Neural crest cell (in vitro differentiated cells): ENCODE data around the gene RSRP1. TPM values are rescaled to one million over a fixed set of nuclear protein-coding genes. Genes with fewer than 3 reads are reported as not detected.
A peak's percentile ranks its signal among the peaks of the same experiment; 100 is the strongest.

Experiments
- DNase-seq: peaks from one replicate; pipeline ENCODE4 v3.0.0; 2021; ENCODE audit warnings: low read depth, mixed read lengths, low spot score
- H3K27ac Mint-ChIP-seq: one replicate; pipeline ENCODE4 v1.8.0; 2021; ENCODE audit warnings: mild to moderate bottlenecking, mixed read lengths; ENCODE audit not compliant: unreplicated experiment
- H3K27me3 Mint-ChIP-seq: 2 replicates; pipeline ENCODE4 v1.8.0; 2021; ENCODE audit warnings: low read depth, mild to moderate bottlenecking, mixed read lengths
- H3K36me3 Mint-ChIP-seq: 2 replicates; pipeline ENCODE4 v1.8.0; 2021; ENCODE audit warnings: low read depth, mild to moderate bottlenecking, mixed read lengths
- H3K4me1 Mint-ChIP-seq: 2 replicates; pipeline ENCODE4 v1.8.0; 2021; ENCODE audit warnings: mixed read lengths
- H3K4me3 Mint-ChIP-seq: one replicate; pipeline ENCODE4 v1.8.0; 2021; ENCODE audit warnings: mild to moderate bottlenecking, mixed read lengths
- H3K9me3 Mint-ChIP-seq: 2 replicates; pipeline ENCODE4 v1.8.0; 2021; ENCODE audit warnings: mixed read lengths
- total RNA-seq: library from RNA; stranded (reverse); gene quantifications from 2 replicates; pipeline ENCODE4 v1.2.1, GENCODE V29; 2021
- TF ChIP-seq, protein P1 (sequence below): fragments of 200-600 bp; sonication (generic); conservative IDR thresholded peaks from 2 replicates; pipeline ENCODE4 v1.5.0; 2021; ENCODE audit warnings: antibody characterized with exemption, mild to moderate bottlenecking

RSRP1 gene
- total RNA-seq, 1 donor from 2014 or later, result 74.2 TPM

DNA sequence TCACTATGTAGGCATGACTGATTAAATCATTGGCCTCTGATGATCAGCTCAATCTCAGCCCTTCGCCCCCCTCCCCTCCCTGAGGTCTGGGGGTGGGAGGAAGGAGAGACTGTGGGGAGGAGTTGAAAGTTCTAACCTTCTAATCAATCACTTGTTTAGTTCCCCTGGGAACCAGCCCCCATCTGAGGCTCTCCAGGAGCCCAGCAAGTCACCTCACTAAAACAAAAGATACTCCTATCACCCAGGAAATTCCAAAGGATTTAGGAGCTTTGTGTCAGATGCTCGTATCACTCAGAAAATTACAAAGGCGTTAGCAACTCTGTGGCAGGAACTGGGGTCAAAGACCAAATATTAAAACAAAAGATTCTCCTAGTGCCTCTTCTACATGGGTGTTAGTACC, 36.5 kb downstream of the RSRP1 start:
- no peaks in the 10 kb centered on the region for H3K36me3 Mint-ChIP-seq
- no peaks in the 10 kb centered on the region for H3K9me3 Mint-ChIP-seq
- DNase-seq, result no peak
- no peak overlapping the region for H3K4me3 Mint-ChIP-seq
- H3K27ac Mint-ChIP-seq, result peak overlapping the region; percentile 19
- H3K27me3 Mint-ChIP-seq, result peaks cover 5% of the 10 kb centered on the region
- H3K4me1 Mint-ChIP-seq, result no peaks in the 10 kb centered on the region
- TF ChIP-seq, protein P1, sequence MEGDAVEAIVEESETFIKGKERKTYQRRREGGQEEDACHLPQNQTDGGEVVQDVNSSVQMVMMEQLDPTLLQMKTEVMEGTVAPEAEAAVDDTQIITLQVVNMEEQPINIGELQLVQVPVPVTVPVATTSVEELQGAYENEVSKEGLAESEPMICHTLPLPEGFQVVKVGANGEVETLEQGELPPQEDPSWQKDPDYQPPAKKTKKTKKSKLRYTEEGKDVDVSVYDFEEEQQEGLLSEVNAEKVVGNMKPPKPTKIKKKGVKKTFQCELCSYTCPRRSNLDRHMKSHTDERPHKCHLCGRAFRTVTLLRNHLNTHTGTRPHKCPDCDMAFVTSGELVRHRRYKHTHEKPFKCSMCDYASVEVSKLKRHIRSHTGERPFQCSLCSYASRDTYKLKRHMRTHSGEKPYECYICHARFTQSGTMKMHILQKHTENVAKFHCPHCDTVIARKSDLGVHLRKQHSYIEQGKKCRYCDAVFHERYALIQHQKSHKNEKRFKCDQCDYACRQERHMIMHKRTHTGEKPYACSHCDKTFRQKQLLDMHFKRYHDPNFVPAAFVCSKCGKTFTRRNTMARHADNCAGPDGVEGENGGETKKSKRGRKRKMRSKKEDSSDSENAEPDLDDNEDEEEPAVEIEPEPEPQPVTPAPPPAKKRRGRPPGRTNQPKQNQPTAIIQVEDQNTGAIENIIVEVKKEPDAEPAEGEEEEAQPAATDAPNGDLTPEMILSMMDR, result no peak

DNA sequence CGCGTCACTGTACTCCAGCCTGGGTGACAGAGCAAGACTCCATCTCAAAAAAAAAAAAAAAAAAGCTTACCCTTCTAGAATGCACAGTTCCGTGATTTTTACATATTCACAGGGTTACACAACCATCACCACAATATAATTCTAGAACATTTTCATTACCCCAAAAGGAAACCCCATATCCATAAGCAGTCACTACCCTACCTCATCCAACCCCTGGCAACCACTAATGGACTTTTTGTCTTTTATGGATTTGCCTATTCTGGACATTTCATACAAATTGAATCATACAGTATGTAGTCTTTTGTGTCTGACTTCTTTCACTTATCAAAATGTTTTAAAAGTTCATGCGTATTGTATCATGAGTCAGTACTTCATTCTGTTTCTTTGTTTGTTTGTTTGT, 37.7 kb downstream of the RSRP1 start:
- no peaks in the 10 kb centered on the region for H3K36me3 Mint-ChIP-seq
- no peaks in the 10 kb centered on the region for H3K4me1 Mint-ChIP-seq
- no peak for DNase-seq
- H3K27me3 Mint-ChIP-seq, result peaks cover 8% of the 10 kb centered on the region
- TF ChIP-seq, protein P1, result no peak
- no peak overlapping the region for H3K27ac Mint-ChIP-seq
- no peak overlapping the region for H3K4me3 Mint-ChIP-seq
- no peaks in the 10 kb centered on the region for H3K9me3 Mint-ChIP-seq

DNA sequence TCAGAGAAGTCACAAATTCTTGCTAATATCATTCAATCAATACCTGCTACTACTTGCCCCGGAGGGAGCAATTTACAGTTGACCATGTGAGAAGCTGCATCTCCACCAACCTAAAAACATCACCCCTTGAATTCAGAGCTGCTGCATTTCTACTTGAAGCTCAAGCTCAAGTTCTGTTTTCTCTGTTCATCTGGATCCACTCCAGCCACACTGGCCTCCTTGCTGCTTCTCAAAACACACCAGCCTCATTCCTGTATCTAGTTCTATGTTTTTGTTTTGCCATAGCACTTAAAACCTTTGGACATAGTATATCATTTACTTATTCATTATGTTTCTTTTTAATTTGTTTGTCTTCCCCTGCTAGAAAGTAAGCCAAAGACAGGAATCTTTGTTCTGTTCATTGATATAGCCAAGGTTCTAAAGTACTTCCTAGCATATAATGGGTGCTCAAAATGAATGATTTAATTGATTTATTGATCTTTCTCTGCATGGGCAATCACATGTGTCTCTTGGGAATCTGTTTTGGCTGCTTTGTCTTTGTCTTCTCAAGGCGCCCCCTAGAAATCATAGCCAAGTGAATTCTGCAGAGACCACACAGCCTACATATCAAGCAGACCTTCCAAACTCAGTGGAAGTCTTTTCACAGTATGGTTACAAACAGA, 38.6 kb downstream of the RSRP1 start:
- no peaks in the 10 kb centered on the region for H3K36me3 Mint-ChIP-seq
- TF ChIP-seq, protein P1, result no peak
- H3K9me3 Mint-ChIP-seq, result no peaks in the 10 kb centered on the region
- no peaks in the 10 kb centered on the region for H3K4me1 Mint-ChIP-seq
- peaks cover 8% of the 10 kb centered on the region for H3K27me3 Mint-ChIP-seq
- no peak overlapping the region for H3K4me3 Mint-ChIP-seq
- no peak for DNase-seq
- H3K27ac Mint-ChIP-seq, result no peak overlapping the region

DNA sequence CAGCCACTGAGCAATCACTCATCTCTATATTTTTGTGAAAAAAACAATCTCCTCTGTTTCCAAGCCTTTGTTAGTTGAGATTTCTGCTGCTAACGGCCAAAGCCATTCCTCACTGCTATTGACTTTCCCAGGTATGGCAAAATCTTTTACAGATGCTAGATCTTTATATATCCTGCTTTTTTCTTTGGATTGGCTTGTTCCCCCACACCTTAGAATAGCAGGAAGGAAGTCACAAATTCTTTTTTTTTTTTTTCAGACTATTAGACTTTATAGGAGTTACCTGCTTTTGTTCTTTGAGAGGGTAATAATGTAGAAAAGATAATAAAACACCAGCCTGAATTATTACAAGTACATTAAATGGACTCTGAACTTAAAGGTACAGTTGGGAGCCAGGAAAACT, 39.2 kb downstream of the RSRP1 start:
- no peak for DNase-seq
- H3K4me1 Mint-ChIP-seq, result no peaks in the 10 kb centered on the region
- H3K27me3 Mint-ChIP-seq, result peaks cover 8% of the 10 kb centered on the region
- no peak overlapping the region for H3K4me3 Mint-ChIP-seq
- TF ChIP-seq, protein P1, result no peak
- no peaks in the 10 kb centered on the region for H3K36me3 Mint-ChIP-seq
- no peaks in the 10 kb centered on the region for H3K9me3 Mint-ChIP-seq
- H3K27ac Mint-ChIP-seq, result no peak overlapping the region

DNA sequence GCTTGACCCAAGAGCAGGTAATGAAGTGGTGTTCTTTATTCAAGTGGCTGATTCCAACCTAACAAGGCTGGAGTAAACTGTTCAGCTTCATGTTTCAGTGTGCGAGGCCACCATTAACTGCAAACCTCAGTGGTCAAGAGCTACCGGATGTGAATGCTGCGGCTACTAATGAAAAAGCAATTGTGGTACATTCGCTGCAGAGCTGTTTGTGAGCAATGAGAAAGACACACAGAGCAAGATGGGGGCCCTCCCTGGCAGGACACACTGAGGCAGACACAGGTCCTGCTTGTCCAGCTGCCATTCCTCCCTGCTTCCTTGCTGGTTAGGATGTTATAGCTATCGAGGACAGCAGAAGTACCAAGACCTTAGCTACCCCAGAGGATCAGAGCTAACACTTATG, 41.1 kb downstream of the RSRP1 start:
- no peaks in the 10 kb centered on the region for H3K4me1 Mint-ChIP-seq

More for the DNA sequence above, 41.1 kb downstream of the RSRP1 start:
- TF ChIP-seq, protein P1, result no peak
- Mint-ChIP-seq H3K9me3 (no peaks in the 10 kb centered on the region), H3K27ac (no peak overlapping the region), H3K4me3 (no peak overlapping the region), H3K27me3 (peaks cover 8% of the 10 kb centered on the region), H3K36me3 (no peaks in the 10 kb centered on the region)
- no peak for DNase-seq
